GM19463 (cell line): Measurements from ENCODE around the gene OR5B2.
"Not testable (repeated sequence)": the region's sequence is repeated elsewhere in the genome, so short reads cannot be mapped to it uniquely, and the experiment has no call there.

Experiments
- ATAC-seq: cut with Tn5 transposase; IDR thresholded peaks from one replicate; pipeline ENCODE4 v1.9.1; 2021; ENCODE audit warnings: mild to moderate bottlenecking, moderate library complexity; ENCODE audit not compliant: unreplicated experiment

The OR5B2 gene

DNA sequence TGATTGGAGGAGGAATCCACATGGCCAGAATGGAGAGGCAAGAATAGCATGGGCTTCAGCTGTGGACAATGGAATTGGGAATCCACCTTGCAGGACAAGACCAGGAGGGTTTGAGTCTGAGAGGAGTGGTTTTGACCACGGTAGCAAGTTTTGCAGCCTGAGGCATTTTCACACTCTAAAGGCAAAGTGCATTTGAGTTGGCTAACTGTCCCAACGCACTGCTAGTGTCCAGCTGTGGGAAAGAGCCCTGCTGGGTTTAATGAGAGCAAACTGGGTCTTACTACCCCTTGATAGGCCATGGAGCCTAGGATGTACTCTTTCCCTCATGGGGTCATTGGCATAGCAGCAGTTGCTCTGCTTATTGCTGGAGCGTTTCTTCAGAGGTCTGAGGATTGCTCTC is at the start of gene OR5B2:
Gene OR5B2 (minus strand): TSS at position 101 of the 400 bp plus-strand sequence. CDS start 4,860 bp downstream, outside the sequence.
- ATAC-seq = no peak

DNA sequence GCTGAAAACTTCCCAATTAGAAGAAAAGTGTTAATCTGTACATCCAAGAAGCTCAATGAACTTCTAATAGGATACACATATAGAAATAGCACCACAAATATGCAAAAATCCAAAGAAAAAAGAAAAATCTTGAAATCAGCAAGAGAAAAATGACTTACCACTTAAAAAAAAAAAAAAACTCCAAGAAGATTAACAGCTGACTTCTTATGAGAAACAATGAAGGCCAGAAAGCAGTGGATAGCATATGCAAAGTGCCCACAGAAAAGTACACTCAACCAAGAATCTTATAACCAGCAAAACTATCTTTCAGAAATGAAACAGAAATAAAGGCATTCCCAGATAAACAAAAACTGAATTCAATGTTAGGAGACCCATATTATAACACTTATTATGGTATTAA is 44.0 kb upstream of the OR5B2 start:
- ATAC-seq = no peak

DNA sequence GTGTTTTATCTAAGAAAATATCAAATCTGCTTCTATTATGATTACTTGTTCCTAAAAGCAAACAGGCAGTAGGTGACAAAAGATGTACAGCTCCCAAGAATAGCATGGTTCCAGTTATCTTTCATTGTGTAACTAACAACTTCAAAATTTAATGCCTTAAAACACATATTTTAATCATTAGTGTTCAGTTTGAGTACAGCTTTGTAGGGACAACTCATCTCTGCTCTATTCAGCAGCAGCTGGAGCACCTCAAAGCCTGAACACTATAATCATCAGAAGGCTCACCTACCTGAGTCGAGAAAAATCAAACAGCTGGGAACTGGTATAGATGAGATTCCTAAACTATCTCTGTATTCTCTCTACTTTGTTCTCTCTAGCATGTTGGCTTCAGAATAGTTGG is 38.4 kb upstream of the OR5B2 start:
- no peak for ATAC-seq

- no peak for ATAC-seq
These were observed 37.8 kb upstream of the OR5B2 start for GRCh38 chr11:58465690-58466089.

DNA sequence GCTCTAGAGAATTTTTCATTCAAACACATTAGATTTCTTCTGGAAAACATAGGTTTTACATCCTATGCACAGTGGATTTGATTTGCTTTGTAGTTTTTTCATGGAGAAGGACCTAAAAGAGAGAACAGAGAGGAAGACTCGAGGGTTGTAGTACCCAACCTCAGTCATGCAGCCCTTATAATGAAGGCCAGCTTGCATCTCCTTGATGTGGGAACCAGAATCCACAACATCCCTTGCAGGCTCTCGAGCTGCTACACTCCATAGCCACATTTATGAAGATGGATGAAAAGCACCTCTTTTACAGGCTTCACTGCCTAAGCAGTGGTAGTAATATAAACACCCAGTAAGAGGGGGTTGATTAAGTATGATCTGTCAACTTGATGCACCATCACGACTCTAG is 23.7 kb upstream of the OR5B2 start:
- no peak for ATAC-seq

GRCh38 chr11:58446294-58446693 is 18.4 kb upstream of the OR5B2 start:
- no peak for ATAC-seq

DNA sequence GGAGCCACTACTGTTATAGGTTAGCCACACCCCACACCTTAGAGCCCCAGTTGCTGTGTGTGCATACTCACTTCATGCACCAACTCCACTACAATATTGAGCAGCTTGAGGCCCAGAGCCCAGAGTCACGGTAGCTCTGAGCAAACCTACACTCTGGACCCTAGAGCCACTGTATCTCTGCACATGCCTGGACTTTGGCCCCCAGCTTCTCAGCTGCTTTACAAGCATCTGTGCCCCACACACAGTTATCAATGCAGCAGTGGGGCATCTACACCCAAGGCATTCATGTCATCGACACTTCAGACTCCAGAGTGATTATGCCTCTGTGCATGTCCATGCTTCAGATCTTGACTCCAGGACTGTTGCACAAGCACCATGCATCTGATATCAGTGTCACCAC is 16.4 kb upstream of the OR5B2 start:
- no peak for ATAC-seq

DNA sequence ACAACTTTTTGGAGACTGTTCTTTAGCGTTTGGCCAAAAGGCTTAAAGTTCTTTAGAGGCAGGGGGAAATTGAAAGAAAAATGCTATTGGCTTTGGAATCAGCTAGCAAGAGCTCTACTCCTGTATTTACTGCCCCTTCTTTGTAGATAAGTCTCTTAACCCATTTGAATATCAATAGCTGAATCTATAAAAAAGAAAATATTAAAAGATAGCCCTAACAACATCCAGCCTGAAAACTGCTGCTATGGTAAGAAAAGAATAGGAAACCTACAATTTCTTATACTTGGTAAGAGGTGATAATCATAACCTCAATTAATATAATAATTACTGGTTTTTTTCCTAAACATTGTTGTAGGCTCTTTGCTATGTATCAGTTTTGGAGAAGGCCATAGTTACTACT is 14.2 kb upstream of the OR5B2 start, which contains the start of gene OR5B12:
Gene OR5B12 (minus strand): TSS at position 101 of the 400 bp plus-strand sequence. CDS start 2,085 bp downstream, outside the sequence.
- no peak for ATAC-seq

GRCh38 chr11:58438486-58438885 is 10.6 kb upstream of the OR5B2 start:
- no peak for ATAC-seq

- no peak for ATAC-seq
These were observed 6.3 kb upstream of the OR5B2 start for GRCh38 chr11:58434217-58434616.

DNA sequence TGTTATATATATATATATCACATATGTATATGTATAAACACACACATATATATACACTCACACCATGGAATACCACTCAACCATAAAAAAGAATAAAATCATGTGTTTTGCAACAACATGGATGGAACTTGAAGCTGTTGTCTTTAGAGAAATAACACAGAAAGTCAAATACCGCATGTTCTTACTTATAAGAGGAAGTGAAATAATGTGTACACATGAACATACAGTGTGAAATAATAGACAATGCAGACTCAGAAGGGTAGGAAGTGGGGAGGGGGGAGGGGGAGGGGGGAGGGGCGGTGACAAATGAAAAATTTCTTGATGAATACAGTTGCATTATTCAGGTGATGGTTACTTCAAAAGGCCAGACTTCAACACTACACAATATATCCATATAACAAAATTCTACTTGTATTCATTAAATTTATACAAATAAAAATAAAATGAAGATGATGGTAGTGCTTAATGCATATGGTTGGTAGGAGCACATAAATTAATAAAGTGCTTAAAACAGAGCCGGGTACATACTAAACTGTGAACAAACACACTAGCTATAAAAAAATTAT is 5.8 kb upstream of the OR5B2 start:
- no peak for ATAC-seq

- no peak for ATAC-seq
These were observed 1.4 kb upstream of the OR5B2 start for GRCh38 chr11:58429273-58429672.

DNA sequence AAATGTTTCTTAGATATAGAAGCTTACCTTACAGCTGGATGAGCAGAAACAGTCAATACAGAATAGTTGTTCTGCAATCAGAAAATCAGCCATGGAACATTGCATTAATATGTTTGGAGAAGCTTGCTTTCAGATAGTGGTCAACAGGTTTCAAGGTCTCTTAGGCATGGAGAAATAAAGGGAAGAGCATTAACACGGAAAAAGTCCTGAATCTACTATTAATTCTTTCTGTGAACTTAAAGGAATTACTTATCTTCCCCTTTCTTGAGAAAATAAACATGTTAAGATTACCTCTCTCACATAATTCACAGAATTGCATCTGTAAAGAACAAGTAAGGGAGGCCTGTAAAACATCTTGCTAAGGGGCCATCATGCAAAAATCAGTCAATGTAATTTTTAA is 21.1 kb downstream of the OR5B2 start, which contains the start of gene OR5B3:
Gene OR5B3 (minus strand): TSS at position 101 of the 400 bp plus-strand sequence. CDS start 3,465 bp downstream, outside the sequence.
- no peak for ATAC-seq

GRCh38 chr11:58399622-58400021 is 28.3 kb downstream of the OR5B2 start:
- ATAC-seq = not testable (repeated sequence)

GRCh38 chr11:58395581-58395980 is 32.3 kb downstream of the OR5B2 start:
- no peak for ATAC-seq

- ATAC-seq = no peak
These were observed 33.7 kb downstream of the OR5B2 start for GRCh38 chr11:58394195-58394594.

- no peak for ATAC-seq
These were observed 35.2 kb downstream of the OR5B2 start for GRCh38 chr11:58392746-58393145.

DNA sequence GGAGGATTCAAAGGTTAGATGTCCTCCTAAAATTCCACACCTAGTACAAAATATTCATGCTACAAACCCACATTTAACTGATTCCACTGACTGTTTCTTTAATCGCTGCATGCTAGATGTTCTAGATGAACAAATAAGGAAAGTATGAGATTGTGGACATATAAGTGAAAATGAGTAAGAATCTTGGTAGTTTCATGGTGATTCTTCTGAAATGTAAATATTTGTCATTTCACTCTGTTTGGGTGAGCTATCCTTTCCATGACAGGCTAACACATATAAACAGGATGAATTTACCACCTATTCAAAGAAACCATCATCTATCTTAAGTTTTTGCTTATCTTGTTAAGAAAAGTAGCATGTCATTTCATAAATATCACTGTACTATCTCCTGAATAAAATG is 36.0 kb downstream of the OR5B2 start:
- no peak for ATAC-seq

- no peak for ATAC-seq
These were observed 37.3 kb downstream of the OR5B2 start for GRCh38 chr11:58390551-58391063.
